ENCODE data around the gene GCFC2. TPM values are rescaled to one million over a fixed set of nuclear protein-coding genes. Genes with fewer than 3 reads are reported as not detected.

GCFC2 gene
- total and polyA plus RNA-seq, 2 of the 13 experiments (the other 11 are each of a cell fraction or from before 2014, with no cell fraction given): 26.8 to 49.0 TPM

DNA sequence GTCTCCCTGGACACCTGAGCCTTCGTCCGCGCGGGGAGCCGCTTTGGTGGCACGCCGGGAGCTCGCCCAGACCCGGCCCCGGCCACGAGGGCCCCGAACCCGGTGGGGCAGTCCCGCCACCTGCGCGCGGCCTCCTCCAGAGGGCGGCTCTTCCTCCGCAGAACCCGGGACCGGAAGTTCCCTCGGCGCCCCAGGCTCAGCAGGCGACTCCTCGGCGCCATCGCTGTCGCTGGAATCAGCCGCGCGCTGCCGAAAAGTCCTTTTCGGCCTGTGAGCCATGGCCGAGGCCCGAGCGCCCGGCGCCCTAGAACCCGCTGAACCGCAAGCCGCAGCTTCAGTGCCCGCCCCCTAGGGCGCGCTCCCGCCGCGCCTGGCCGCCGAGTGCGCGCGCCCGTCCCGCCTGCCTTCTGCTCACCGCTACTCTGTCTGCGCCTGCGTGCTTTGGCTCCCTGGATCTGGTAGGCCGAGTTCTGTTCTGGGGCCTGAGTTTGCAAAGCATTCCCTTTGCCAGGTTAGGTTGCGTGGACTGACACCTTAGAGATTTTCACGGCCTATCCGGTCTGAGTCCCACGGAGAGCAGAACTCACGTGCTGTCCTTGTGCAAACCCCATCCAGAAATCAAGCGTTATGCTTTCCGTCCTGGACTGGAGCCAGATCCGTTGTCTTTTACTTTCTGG, at the start of gene GCFC2 (continued):
- TF ChIP-seq GABPA (IDR thresholded peaks at IDR 0.05; ENCODE audit: low read depth, low read length) (peak; percentile 85), GABPA (CRISPR knock-in tag; IDR thresholded peaks at IDR 0.05; ENCODE audit: low read depth) (peak; percentile 88), PPARG (CRISPR knock-in tag; conservative IDR thresholded peaks at IDR 0.05) (peak; percentile 76), SMARCE1 (IDR thresholded peaks at IDR 0.05; ENCODE audit: borderline replicate concordance) (no peak), ZNF672 (CRISPR knock-in tag; IDR thresholded peaks at IDR 0.05) (peak; percentile 97), MTF1 (CRISPR knock-in tag; IDR thresholded peaks at IDR 0.05) (peak; percentile 98), ZNF3 (CRISPR knock-in tag; IDR thresholded peaks at IDR 0.05) (peak; percentile 74; the same call in 1 of the 2 replicates), NR2F1 (CRISPR knock-in tag; IDR thresholded peaks at IDR 0.05) (no peak), ERF (CRISPR knock-in tag; IDR thresholded peaks at IDR 0.05) (peak; percentile 98), ZNF34 (CRISPR knock-in tag; IDR thresholded peaks at IDR 0.05; ENCODE audit: borderline replicate concordance) (peak; percentile 99), ZBTB3 (CRISPR knock-in tag; IDR thresholded peaks at IDR 0.05; ENCODE audit: borderline replicate concordance, low read depth) (peak; percentile 98), MBNL3 (CRISPR knock-in tag; conservative IDR thresholded peaks at IDR 0.05) (no peak), SNAPC2 (CRISPR knock-in tag; IDR thresholded peaks at IDR 0.05) (peak; percentile 98)
- TF ChIP-seq, protein P1, sequence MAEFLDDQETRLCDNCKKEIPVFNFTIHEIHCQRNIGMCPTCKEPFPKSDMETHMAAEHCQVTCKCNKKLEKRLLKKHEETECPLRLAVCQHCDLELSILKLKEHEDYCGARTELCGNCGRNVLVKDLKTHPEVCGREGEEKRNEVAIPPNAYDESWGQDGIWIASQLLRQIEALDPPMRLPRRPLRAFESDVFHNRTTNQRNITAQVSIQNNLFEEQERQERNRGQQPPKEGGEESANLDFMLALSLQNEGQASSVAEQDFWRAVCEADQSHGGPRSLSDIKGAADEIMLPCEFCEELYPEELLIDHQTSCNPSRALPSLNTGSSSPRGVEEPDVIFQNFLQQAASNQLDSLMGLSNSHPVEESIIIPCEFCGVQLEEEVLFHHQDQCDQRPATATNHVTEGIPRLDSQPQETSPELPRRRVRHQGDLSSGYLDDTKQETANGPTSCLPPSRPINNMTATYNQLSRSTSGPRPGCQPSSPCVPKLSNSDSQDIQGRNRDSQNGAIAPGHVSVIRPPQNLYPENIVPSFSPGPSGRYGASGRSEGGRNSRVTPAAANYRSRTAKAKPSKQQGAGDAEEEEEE (CRISPR knock-in tag; IDR thresholded peaks at IDR 0.05; ENCODE audit: borderline replicate concordance): no peak
- TF ChIP-seq, protein P2, sequence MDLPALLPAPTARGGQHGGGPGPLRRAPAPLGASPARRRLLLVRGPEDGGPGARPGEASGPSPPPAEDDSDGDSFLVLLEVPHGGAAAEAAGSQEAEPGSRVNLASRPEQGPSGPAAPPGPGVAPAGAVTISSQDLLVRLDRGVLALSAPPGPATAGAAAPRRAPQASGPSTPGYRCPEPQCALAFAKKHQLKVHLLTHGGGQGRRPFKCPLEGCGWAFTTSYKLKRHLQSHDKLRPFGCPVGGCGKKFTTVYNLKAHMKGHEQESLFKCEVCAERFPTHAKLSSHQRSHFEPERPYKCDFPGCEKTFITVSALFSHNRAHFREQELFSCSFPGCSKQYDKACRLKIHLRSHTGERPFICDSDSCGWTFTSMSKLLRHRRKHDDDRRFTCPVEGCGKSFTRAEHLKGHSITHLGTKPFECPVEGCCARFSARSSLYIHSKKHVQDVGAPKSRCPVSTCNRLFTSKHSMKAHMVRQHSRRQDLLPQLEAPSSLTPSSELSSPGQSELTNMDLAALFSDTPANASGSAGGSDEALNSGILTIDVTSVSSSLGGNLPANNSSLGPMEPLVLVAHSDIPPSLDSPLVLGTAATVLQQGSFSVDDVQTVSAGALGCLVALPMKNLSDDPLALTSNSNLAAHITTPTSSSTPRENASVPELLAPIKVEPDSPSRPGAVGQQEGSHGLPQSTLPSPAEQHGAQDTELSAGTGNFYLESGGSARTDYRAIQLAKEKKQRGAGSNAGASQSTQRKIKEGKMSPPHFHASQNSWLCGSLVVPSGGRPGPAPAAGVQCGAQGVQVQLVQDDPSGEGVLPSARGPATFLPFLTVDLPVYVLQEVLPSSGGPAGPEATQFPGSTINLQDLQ (CRISPR knock-in tag; IDR thresholded peaks at IDR 0.05): peak; percentile 98
- TF ChIP-seq, protein P3, sequence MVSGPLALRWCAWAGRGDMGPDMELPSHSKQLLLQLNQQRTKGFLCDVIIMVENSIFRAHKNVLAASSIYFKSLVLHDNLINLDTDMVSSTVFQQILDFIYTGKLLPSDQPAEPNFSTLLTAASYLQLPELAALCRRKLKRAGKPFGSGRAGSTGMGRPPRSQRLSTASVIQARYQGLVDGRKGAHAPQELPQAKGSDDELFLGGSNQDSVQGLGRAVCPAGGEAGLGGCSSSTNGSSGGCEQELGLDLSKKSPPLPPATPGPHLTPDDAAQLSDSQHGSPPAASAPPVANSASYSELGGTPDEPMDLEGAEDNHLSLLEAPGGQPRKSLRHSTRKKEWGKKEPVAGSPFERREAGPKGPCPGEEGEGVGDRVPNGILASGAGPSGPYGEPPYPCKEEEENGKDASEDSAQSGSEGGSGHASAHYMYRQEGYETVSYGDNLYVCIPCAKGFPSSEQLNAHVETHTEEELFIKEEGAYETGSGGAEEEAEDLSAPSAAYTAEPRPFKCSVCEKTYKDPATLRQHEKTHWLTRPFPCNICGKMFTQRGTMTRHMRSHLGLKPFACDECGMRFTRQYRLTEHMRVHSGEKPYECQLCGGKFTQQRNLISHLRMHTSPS (CRISPR knock-in tag; IDR thresholded peaks at IDR 0.05; ENCODE audit: low read depth): peak; percentile 73; the same call in 1 of the 2 replicates
- TF ChIP-seq, protein P4, sequence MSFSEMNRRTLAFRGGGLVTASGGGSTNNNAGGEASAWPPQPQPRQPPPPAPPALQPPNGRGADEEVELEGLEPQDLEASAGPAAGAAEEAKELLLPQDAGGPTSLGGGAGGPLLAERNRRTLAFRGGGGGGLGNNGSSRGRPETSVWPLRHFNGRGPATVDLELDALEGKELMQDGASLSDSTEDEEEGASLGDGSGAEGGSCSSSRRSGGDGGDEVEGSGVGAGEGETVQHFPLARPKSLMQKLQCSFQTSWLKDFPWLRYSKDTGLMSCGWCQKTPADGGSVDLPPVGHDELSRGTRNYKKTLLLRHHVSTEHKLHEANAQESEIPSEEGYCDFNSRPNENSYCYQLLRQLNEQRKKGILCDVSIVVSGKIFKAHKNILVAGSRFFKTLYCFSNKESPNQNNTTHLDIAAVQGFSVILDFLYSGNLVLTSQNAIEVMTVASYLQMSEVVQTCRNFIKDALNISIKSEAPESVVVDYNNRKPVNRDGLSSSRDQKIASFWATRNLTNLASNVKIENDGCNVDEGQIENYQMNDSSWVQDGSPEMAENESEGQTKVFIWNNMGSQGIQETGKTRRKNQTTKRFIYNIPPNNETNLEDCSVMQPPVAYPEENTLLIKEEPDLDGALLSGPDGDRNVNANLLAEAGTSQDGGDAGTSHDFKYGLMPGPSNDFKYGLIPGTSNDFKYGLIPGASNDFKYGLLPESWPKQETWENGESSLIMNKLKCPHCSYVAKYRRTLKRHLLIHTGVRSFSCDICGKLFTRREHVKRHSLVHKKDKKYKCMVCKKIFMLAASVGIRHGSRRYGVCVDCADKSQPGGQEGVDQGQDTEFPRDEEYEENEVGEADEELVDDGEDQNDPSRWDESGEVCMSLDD (CRISPR knock-in tag; IDR thresholded peaks at IDR 0.05; ENCODE audit: borderline replicate concordance): peak; percentile 98
- TF ChIP-seq, protein P5, sequence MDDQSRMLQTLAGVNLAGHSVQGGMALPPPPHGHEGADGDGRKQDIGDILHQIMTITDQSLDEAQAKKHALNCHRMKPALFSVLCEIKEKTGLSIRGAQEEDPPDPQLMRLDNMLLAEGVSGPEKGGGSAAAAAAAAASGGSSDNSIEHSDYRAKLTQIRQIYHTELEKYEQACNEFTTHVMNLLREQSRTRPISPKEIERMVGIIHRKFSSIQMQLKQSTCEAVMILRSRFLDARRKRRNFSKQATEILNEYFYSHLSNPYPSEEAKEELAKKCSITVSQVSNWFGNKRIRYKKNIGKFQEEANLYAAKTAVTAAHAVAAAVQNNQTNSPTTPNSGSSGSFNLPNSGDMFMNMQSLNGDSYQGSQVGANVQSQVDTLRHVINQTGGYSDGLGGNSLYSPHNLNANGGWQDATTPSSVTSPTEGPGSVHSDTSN (CRISPR knock-in tag; IDR thresholded peaks at IDR 0.05; ENCODE audit: borderline replicate concordance): peak; percentile 98
